Measurements from ENCODE around the gene TPMT. TPM values are rescaled to one million over a fixed set of nuclear protein-coding genes. Genes with fewer than 3 reads are reported as not detected.

The TPMT gene
- total RNA-seq, 1 experiment from 2014 or later = 11.0 TPM

DNA sequence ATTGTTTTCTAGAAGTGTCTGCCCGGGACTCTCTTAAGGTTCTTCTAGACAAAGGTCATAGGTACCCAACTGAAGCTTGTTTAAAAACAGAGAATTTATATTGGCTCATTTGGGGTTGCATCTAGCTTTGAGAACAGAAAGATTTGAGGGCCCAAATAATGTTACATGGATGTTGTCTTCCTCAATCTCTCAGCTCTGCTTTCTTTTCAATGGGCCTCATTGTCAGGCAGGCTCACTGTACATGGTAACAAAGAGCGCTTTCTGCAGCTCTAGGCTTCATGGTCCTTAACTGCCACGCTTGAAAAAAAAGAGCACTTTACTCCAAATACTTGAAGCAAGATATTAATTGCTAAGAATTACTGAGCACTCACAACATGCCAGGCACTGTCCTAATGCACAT is 54.6 kb downstream of the TPMT start:
- Histone ChIP-seq H3K36me3 (ENCODE audit: control insufficient read depth, insufficient read depth, low read length) (no peaks in the 10 kb centered on the region), H3K4me1 (no peaks in the 10 kb centered on the region), H3K4me3 (ENCODE audit: low read depth, low read length) (no peak overlapping the region), H3K9me3 (no peaks in the 10 kb centered on the region; the same call in 1 of the 2 replicates), H3K27me3 (replicated peaks; ENCODE audit: control insufficient read depth, insufficient read depth, low read length) (no peaks in the 10 kb centered on the region)
- ChIA-PET POLR2A (interaction anchor here (0.7 kb wide), 1 partner anchor 29 kb away, joined by 3 read pairs; no protein-coding TSS in a partner anchor), CTCF (no interaction called here)
- Mint-ChIP-seq H3K4me3 (ENCODE audit: unreplicated experiment) (no peak overlapping the region), H3K36me3 (ENCODE audit: insufficient read depth, unreplicated experiment) (no peaks in the 10 kb centered on the region), H3K4me1 (ENCODE audit: low read depth, unreplicated experiment) (no peaks in the 10 kb centered on the region), H3K9me3 (ENCODE audit: unreplicated experiment) (no peaks in the 10 kb centered on the region), H3K27ac (ENCODE audit: unreplicated experiment) (no peak overlapping the region), H3K27me3 (ENCODE audit: insufficient read depth, unreplicated experiment) (peaks cover 2% of the 10 kb centered on the region)
- no peak for TF ChIP-seq CTCF (IDR thresholded peaks at IDR 0.05; ENCODE audit: insufficient read depth in 1 of 2, low read depth in 1 of 2, low read length in 1 of 2, severe bottlenecking in 1 of 2, unreplicated experiment in 1 of 2)
- intact Hi-C loops (cut with micrococcal nuclease; ENCODE audit: unreplicated experiment) = no loop called here
- DNase-seq = no peak
- BruUV-seq (replicated peaks) = no TSS peak

GRCh38 chr6:18099511-18099910 is 55.4 kb downstream of the TPMT start:
- intact Hi-C loops (cut with micrococcal nuclease; ENCODE audit: unreplicated experiment) = no loop called here
- H3K9me3 Mint-ChIP-seq (ENCODE audit: unreplicated experiment) = no peaks in the 10 kb centered on the region
- POLR2A ChIA-PET = no interaction called here
- BruUV-seq (replicated peaks) = no TSS peak
- H3K9me3 ChIP-seq = no peaks in the 10 kb centered on the region
- H3K4me3 ChIP-seq (ENCODE audit: low read depth, low read length) = no peak overlapping the region
- no peaks in the 10 kb centered on the region for H3K4me1 ChIP-seq
- H3K27me3 Mint-ChIP-seq (ENCODE audit: insufficient read depth, unreplicated experiment) = peaks cover 2% of the 10 kb centered on the region
- CTCF ChIA-PET = no interaction called here
- no peaks in the 10 kb centered on the region for H3K4me1 Mint-ChIP-seq (ENCODE audit: low read depth, unreplicated experiment)
- H3K36me3 ChIP-seq (ENCODE audit: control insufficient read depth, insufficient read depth, low read length) = no peaks in the 10 kb centered on the region
- H3K36me3 Mint-ChIP-seq (ENCODE audit: insufficient read depth, unreplicated experiment) = no peaks in the 10 kb centered on the region
- no peak overlapping the region for H3K4me3 Mint-ChIP-seq (ENCODE audit: unreplicated experiment)
- H3K27ac Mint-ChIP-seq (ENCODE audit: unreplicated experiment) = no peak overlapping the region
- TF ChIP-seq CTCF (IDR thresholded peaks at IDR 0.05; ENCODE audit: insufficient read depth in 1 of 2, low read depth in 1 of 2, low read length in 1 of 2, severe bottlenecking in 1 of 2, unreplicated experiment in 1 of 2) = no peak
- no peak for DNase-seq
- no peaks in the 10 kb centered on the region for H3K27me3 ChIP-seq (replicated peaks; ENCODE audit: control insufficient read depth, insufficient read depth, low read length)

GRCh38 chr6:18096423-18096822 is 58.5 kb downstream of the TPMT start:
- peaks cover under 1% of the 10 kb centered on the region for H3K9me3 Mint-ChIP-seq (ENCODE audit: unreplicated experiment)
- Histone ChIP-seq H3K9me3 (no peaks in the 10 kb centered on the region), H3K4me3 (ENCODE audit: low read depth, low read length) (no peak overlapping the region), H3K36me3 (ENCODE audit: control insufficient read depth, insufficient read depth, low read length) (no peaks in the 10 kb centered on the region), H3K27me3 (replicated peaks; ENCODE audit: control insufficient read depth, insufficient read depth, low read length) (no peaks in the 10 kb centered on the region), H3K4me1 (no peaks in the 10 kb centered on the region)
- H3K36me3 Mint-ChIP-seq (ENCODE audit: insufficient read depth, unreplicated experiment) = no peaks in the 10 kb centered on the region
- DNase-seq = no peak
- TF ChIP-seq CTCF (IDR thresholded peaks at IDR 0.05; ENCODE audit: insufficient read depth in 1 of 2, low read depth in 1 of 2, low read length in 1 of 2, severe bottlenecking in 1 of 2, unreplicated experiment in 1 of 2) = no peak
- intact Hi-C loops (cut with micrococcal nuclease; ENCODE audit: unreplicated experiment) = no loop called here
- H3K4me3 Mint-ChIP-seq (ENCODE audit: unreplicated experiment) = no peak overlapping the region
- H3K27me3 Mint-ChIP-seq (ENCODE audit: insufficient read depth, unreplicated experiment) = no peaks in the 10 kb centered on the region
- ChIA-PET POLR2A (no interaction called here), CTCF (no interaction called here)
- H3K27ac Mint-ChIP-seq (ENCODE audit: unreplicated experiment) = no peak overlapping the region
- BruUV-seq (replicated peaks) = no TSS peak
- H3K4me1 Mint-ChIP-seq (ENCODE audit: low read depth, unreplicated experiment) = no peaks in the 10 kb centered on the region

Measured in Caco-2 (cell line).